Stimulated activated CD4-positive, alpha-beta T cell treated with anti-CD3 and anti-CD28 coated beads, TNF-alpha, amount 100 ng/mL, for 4 hours (primary cell): Measurements from ENCODE around the gene COG8.

Experiments used
- DNase-seq, 3 experiments: peaks; one replicate each; pipeline ENCODE4 v3.0.0-alpha.2; 2020; ENCODE audit warnings: low read depth in 3 of 3

The COG8 gene

GRCh38 chr16:69345923-69346322, 6.6 kb upstream of the COG8 start:
- no peak for DNase-seq

GRCh38 chr16:69344171-69344570, 4.8 kb upstream of the COG8 start:
- DNase-seq = no peak

GRCh38 chr16:69340095-69340644, 806 bp upstream of the COG8 start:
- no peak for DNase-seq

GRCh38 chr16:69338557-69339288, 641 bp downstream of the COG8 start:
- DNase-seq = no peak

- DNase-seq = no peak
Measured at GRCh38 chr16:69334696-69335095, 4.7 kb downstream of the COG8 start.

GRCh38 chr16:69330286-69331109, 8.9 kb downstream of the COG8 start, which contains the start of gene PDF:
TSS of gene PDF (minus strand) at chr16:69330588. CDS start at chr16:69330570, 18 bp downstream.
- DNase-seq = peak; percentile 68 to 77 (median 73)

- DNase-seq = peak in 2 of 3 experiments; percentile 41 to 42
Measured at GRCh38 chr16:69329369-69330285, 9.7 kb downstream of the COG8 start.

GRCh38 chr16:69328854-69329316, 10.5 kb downstream of the COG8 start:
- no peak for DNase-seq

GRCh38 chr16:69327585-69328310, 11.6 kb downstream of the COG8 start:
- DNase-seq = no peak

GRCh38 chr16:69326172-69326873, 13.0 kb downstream of the COG8 start:
- no peak for DNase-seq

- DNase-seq = no peak
Measured at GRCh38 chr16:69325784-69326171, 13.6 kb downstream of the COG8 start.

- no peak for DNase-seq
Measured at GRCh38 chr16:69324585-69325253, 14.6 kb downstream of the COG8 start.

- DNase-seq = no peak
Measured at GRCh38 chr16:69324013-69324531, 15.3 kb downstream of the COG8 start.

GRCh38 chr16:69323415-69323814, 15.9 kb downstream of the COG8 start:
- no peak for DNase-seq

- no peak for DNase-seq
Measured at GRCh38 chr16:69322343-69322742, 17.0 kb downstream of the COG8 start.

- DNase-seq = no peak
Measured at GRCh38 chr16:69321080-69321479, 18.3 kb downstream of the COG8 start.

- no peak for DNase-seq
Measured at GRCh38 chr16:69320740-69321073, 18.7 kb downstream of the COG8 start.

GRCh38 chr16:69319826-69320739, 19.3 kb downstream of the COG8 start:
- no peak for DNase-seq
